ENCODE results near the gene FAM222B.
"Not testable (repeated sequence)": the region's sequence is repeated elsewhere in the genome, so short reads cannot be mapped to it uniquely, and the experiment has no call there.

Gene FAM222B

GRCh38 chr17:28871056-28871579, 28.5 kb upstream of the FAM222B start:
- peak in 4 of 6 experiments; percentile 17 to 58 (median 46) for DNase-seq

DNA sequence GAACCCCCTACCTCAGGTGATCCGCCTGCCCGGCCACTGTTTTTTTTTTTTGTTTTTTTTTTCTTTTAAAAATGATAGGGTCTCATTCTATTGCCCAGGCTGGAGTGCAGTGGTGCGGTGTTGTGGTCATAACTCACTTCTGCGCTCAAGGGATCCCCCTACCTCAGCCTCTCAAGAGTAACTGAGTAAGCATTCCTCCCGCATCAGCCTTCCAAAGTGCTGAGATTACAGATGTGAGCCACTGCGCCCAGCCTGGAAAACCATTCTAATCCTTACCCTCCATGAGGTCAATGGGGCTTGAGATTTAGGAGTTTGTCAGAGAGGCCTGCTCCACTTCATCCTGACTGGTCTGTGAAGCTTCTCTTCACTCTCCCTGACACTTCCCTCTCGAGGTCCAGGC, 24.7 kb upstream of the FAM222B start:
- DNase-seq: no peak

DNA sequence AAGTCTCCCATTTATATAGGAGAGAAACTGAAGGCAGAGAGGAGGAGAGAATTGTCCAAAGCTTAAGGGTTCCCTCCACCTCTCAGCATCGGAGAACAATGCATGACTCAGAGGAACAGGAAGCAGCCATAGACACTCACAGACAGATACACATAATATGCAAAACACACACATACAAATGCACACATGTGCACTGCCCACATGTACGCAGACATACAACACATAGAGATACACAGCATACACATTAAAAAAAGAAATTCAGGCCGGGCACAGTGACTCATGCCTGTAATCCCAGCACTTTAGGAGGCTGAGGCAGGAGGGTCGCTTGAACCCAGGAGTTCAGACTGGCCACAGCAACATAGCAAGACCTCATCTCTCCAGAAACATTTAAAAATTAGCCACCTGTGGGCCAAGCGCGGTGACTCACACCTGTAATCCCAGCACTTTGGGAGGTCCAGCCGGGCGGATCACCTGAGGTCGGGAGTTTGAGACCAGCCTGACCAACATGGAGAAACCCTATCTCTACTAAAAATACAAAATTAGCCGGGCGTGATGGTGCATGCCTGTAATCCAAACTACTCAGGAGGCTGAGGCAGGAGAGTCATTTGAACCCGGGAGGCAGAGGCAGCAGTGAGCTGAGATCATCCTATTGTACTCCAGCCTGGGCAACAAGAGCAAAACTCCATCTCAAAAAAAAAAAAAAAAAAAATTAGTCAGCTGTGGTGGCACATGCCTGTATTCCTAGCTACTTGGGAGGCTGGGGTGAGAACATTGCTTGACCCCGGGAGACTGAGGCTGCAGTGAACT, 23.6 kb upstream of the FAM222B start:
- no peak for DNase-seq

GRCh38 chr17:28864991-28865849, 22.6 kb upstream of the FAM222B start:
- no peak for DNase-seq

- DNase-seq: no peak
These were observed 21.4 kb upstream of the FAM222B start for GRCh38 chr17:28863953-28864352.

GRCh38 chr17:28862561-28862960, 20.0 kb upstream of the FAM222B start:
- DNase-seq: no peak

GRCh38 chr17:28861393-28862203, 19.0 kb upstream of the FAM222B start:
- no peak for DNase-seq

- DNase-seq: no peak
These were observed 17.8 kb upstream of the FAM222B start for GRCh38 chr17:28860363-28860808.

- DNase-seq: no peak
These were observed 16.3 kb upstream of the FAM222B start for GRCh38 chr17:28858801-28859355.

DNA sequence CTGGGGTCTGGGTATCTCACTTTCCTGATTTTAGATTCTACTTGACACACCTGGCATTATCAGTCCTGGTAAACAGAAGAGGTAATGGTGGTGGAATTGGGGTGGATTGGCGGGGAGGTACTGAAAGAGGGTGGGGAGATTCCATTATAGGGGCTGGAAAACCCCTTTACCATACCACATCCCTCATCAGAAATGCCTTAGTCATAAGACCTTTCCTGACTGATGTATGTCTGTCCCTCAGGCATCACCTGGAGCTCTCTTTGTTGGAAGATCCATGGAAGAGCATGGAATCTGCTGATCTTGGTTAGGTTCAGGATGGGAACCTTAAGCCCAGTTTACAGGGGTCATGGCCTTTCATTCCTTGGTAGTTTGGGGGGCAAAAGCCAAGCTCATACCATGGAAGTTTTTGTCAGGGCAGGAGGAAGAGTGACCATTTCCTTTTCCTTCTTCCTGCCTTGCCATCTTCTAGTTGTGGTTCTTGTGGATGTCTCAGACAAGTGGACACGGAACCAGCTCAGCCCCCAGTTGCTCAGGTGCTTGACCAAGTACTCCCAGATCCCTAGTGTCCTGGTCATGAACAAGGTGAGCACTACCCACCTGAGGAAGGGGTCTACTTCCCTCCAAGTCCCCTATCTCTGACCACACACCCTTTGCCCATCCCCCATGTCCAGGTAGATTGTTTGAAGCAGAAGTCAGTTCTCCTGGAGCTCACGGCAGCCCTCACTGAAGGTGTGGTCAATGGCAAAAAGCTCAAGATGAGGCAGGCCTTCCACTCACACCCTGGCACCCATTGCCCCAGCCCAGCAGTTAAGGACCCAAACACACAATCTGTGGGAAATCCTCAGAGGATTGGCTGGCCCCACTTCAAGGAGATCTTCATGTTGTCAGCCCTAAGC, 15.6 kb upstream of the FAM222B start:
- DNase-seq: no peak

DNA sequence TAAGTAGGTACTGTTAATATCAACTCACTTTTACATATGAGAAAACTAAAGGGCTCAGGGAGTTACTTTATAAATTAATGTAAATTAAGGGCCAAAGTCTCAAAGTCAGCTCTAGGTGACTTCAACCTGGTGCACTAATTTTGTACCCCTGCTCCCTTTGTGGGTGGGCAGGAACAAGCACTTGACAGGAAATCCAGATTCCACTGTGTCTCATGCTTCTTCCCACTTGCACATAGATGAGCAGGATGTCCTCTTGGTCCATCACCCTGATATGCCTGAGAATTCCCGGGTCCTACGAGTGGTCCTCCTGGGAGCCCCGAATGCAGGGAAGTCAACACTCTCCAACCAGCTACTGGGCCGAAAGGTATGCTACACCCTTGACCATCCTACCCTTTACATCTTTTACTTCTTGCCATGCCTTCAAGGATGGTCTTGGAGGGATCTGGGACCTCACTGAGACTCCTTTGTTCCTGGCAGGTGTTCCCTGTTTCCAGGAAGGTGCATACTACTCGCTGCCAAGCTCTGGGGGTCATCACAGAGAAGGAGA, 13.5 kb upstream of the FAM222B start:
- no peak for DNase-seq

- DNase-seq: no peak
These were observed 12.7 kb upstream of the FAM222B start for GRCh38 chr17:28855336-28855679.

DNA sequence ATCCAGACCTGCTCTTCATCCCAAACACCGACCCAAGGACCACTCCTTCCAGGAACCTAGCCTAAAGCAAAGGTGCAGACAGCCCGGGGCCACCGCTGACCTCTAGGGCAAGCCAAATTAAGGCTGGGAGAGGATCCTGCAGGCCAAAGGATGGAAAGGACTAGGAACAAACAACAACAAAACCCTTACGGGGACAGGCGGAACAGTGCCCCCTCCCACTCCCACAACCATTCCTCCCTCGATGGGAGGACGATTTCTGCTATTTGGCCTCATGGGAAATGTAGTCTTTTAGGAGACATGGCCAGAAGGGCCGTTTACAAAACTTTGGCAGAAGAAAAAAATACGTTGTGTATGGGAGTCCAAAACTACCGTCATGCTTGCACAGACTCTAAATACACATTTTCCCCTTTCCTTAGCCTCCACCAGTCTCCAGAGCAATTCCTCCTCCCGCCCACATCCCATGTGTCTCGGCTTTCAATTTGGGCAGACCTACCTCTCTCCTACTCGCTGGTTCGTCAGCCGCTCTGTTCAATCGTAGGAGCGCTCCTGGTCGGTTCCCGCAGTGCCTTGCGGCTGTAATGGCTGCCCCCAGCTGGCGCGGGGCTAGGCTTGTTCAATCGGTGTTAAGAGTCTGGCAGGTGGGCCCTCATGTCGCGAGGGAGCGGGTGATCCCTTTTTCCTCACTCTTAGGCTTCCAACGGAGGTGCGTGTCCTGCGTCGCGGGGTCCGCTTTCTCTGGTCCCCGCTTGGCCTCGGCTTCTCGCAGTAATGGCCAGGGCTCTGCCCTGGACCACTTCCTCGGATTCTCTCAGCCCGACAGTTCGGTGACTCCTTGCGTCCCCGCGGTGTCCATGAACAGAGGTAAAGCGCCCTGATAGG, 12.1 kb upstream of the FAM222B start, which contains the start of gene ERAL1:
Gene ERAL1 (plus strand): TSS at position 560 of the 879 bp plus-strand sequence. CDS start 19 bp downstream, at position 579.
- peak; percentile 72 to 84 (median 78) for DNase-seq

DNA sequence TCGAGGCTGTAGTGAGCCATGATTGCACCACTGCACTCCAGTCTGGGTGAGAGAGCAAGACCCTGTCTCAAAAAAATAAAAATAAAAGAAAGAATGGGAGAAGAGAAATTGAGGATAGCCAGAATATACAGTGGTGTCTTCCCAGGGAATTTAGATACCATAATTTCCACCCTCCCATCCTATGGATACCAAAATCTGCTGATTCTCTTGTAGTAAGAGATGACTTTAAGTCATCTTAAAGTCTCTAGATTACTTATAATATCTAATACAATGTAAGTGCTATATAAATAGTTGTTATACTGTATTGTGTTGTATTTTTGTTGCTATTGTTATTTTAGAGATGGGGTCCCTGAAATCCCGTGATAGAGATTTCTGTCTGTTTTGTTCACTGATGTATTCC, 10.7 kb upstream of the FAM222B start:
- DNase-seq: no peak

DNA sequence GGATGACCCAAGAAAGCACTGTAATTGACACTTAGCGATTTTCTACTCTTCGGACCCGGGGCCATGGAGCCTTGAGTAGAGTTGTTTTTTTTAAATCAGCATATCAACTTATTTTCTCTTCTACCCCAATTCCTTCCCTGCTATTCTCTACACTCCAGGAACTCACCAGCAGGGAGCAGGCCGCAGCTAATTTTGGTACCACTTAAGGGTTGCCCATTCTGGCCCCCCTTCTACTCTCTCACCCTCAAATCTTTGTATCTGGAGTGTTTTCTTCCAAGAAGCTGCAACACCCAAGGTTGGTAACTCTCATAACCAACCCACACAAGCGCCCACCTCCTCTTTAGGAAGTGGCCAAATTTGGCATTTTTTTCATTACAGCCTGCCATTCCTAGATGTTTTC, 6.7 kb upstream of the FAM222B start:
- peak in 1 of 6 experiments; percentile 6 for DNase-seq

- DNase-seq: peak; percentile 5 to 41 (median 33)
These were observed 6.1 kb upstream of the FAM222B start for GRCh38 chr17:28848667-28849066.

DNA sequence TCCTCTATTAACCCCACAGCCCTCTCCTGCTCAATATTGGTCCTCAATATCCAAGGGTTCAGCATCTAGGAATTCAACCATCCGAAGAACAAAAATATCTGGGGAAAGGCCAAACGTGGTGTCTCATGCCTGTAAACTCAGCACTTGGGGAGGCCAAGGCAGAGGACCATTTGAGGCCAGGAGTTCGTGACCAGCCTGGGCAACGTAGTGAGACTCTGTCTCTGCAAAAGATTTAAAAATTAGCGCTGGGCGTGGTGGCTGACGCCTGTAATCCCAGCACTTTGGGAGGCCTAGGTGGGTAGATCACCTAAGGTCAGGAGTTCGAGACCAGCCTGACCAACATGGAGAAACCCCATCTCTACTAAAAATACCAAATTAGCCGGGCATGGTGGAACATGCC, 4.1 kb upstream of the FAM222B start:
- DNase-seq: not testable (repeated sequence)

DNA sequence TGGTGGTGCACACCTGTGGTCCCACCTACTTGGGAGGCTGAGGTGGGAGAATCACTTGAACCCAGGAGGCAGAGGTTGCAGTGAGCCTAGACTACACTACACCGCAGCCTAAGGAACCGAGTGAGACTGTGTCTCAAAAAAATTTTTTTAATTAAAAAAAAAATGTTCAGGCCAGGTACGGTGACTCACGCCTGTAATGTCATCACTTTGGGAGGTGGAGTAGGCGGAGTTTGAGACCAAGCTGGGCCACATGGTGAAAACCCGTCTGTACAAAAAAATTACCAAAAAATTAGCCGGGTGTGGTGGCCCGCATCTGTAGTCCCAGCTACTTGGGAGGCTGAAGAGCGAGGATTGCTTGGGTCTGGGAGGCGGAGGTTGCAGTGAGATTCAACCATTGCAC, 3.6 kb upstream of the FAM222B start:
- no peak for DNase-seq

DNA sequence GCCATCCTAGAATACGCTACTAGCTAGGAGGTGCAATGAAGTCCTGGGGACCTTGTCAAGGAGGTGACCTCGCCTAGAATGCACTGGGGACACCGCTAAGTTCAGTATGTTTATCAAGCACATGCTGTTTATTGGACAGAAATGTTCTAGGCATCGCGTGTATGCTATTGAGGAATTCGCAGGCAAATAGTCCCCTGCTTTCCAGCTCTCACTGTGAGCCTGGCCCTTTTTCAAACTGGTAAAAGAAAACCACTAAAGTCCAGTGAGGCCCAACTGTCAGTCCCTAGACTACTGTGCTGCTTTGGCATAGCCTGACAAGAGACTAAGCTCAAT, 1.2 kb upstream of the FAM222B start:
- DNase-seq: no peak

- DNase-seq: no peak
These were observed 699 bp downstream of the FAM222B start for GRCh38 chr17:28841901-28842281.

Measured in stimulated activated naive CD4-positive, alpha-beta T cell (primary cell).